Ovary (tissue), 9 donors: ENCODE measurements around the gene ADARB2. TPM values are rescaled to one million over a fixed set of nuclear protein-coding genes. Genes with fewer than 3 reads are reported as not detected.
"Not testable (repeated sequence)": the region's sequence is repeated elsewhere in the genome, so short reads cannot be mapped to it uniquely, and the experiment has no call there.

ENCODE experiments used
- DNase-seq, 5 donors: peaks; one replicate each; pipeline ENCODE4 v3.0.0-alpha.2; 2019 to 2020
- H3K27ac ChIP-seq, 2 donors: fragments of 200-600 bp; one replicate each; pipeline versions ENCODE4 v1.5.1 to v1.8.0; 2019 to 2022
- H3K27me3 ChIP-seq: fragments of 200-600 bp; one replicate; pipeline ENCODE4 v1.8.0; 2022
- H3K36me3 ChIP-seq: fragments of 200-600 bp; sonication (generic); one replicate; pipeline ENCODE4 v1.5.1; 2019
- H3K4me1 ChIP-seq: one replicate; pipeline ENCODE4 v1.8.1; 2013; ENCODE audit warnings: mild to moderate bottlenecking, moderate library complexity; ENCODE audit not compliant: insufficient read depth
- H3K4me3 ChIP-seq: fragments of 200-600 bp; sonication (generic); one replicate; pipeline ENCODE4 v1.5.1; 2017
- H3K9me3 ChIP-seq, 2 donors: fragments of 200-600 bp in 1 of 2; sonication (generic) in 1 of 2; one replicate each; pipeline versions ENCODE4 v1.5.1 to v1.8.1; 2013 to 2019; ENCODE audit warnings: mild to moderate bottlenecking in 1 of 2, moderate library complexity in 1 of 2
- EP300 ChIP-seq: sonication (generic); formaldehyde crosslinking; IDR thresholded peaks from one replicate; pipeline ENCODE4 v1.6.1; 2017; ENCODE audit warnings: antibody characterized with exemption
- POLR2A ChIP-seq: fragments of 450-650 bp; IDR thresholded peaks from one replicate; pipeline ENCODE4 v1.6.1; 2017; ENCODE audit warnings: antibody characterized with exemption, mild to moderate bottlenecking, moderate library complexity
- WGBS, 3 donors: extraction: QIAGEN DNeasy Blood & Tissue Kit in 1 of 3; methylation state at CpG; one replicate each; pipeline versions ENCODE4 v1.1.5 to v1.1.7; 2013 to 2017; 5-methylcytosine and 5-hydroxymethylcytosine counted together
- intact Hi-C, 4 donors: fragments of 100-400 bp; cut with DNase I; formaldehyde crosslinking; loops; one replicate each; pipeline versions ENCODE4 v1.11.0 to v1.15.1; 2022 to 2023
- polyA plus RNA-seq, 2 donors: library from polyadenylated mRNA; stranded (reverse); fragments of 200-250 nt in 1 of 2; fragments of 350-450 nt in 1 of 2; fragmentation: Illumina TruSeq in 1 of 2; extraction: RNeasy Lipid Tissue Mini Kit (QIAGEN cat#74804) in 1 of 2; gene quantifications; one replicate each; pipeline ENCODE4 v1.2.3, GENCODE V29; 2013 to 2014
- total RNA-seq, 7 donors: library from RNA; depleted of rRNA in 2 of 7; stranded (reverse); fragments of >200 nt in 2 of 7; fragmentation: NEBNext Ultra II Directional in 3 of 7; extraction: Animal tissue kit (Norgen Biotek cat#: 25700) in 3 of 7; gene quantifications; one replicate each; pipeline versions ENCODE4 v1.1.0 to v1.2.4, GENCODE V29; 2016 to 2023
- TF ChIP-seq, protein P1 (sequence below), 3 donors: fragments of 450-650 bp in 2 of 3; fragments of 200-600 bp in 1 of 3; IDR thresholded peaks; one replicate each; pipeline versions ENCODE4 v1.5.1 to v1.8.0; 2016 to 2022; ENCODE audit warnings: antibody characterized with exemption in 3 of 3, mild to moderate bottlenecking in 1 of 3
- donor health status: DM: no; HTN: no; CAD: no; lungs with moderate emphysema.
- donor health status: DM: no; HTN: no; CAD: no.
- donor health status: Bipolar disorder and iron deficiency.
- donor health status: DM: yes; HTN: yes; CAD: no.
- donor health status: DM: no; HTN: no; CAD: no.
- donor health status: DM: yes; HTN: yes; CAD: no.

The ADARB2 gene
- total and polyA plus RNA-seq, 9 donors: 0.12 to 2.0 (median 0.36) TPM; not detected in 2

DNA sequence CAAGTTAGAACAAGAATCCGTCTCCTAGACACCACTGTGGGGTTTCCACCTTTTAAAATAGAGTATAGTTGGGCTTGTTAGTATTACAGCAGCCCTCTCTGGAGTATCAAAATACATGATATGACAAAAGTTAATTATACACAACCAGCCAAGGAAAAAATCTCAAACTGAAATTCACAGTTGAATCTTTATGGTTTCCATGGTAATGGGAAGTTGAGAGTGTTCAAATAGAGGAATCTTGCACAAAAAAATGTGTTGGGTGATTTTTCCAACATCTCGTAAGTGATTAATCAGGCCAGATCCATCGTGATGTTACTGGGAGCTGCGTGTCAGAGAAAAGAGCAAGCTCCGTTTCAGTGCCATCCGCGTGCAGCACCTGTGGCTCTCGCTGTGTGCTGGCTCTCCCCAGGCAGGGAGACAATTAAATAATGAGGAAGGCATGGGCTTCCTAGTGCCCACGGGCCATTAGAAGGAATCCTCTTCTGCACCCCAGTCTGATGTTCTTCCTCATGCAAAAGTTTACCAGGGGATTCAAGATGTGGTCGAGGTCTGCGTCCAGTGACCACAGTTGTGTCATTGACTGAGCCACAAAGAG is 41.1 kb upstream of the ADARB2 start:
- intact Hi-C loops: no loop called here
- no peak for DNase-seq
- TF ChIP-seq, protein P1, sequence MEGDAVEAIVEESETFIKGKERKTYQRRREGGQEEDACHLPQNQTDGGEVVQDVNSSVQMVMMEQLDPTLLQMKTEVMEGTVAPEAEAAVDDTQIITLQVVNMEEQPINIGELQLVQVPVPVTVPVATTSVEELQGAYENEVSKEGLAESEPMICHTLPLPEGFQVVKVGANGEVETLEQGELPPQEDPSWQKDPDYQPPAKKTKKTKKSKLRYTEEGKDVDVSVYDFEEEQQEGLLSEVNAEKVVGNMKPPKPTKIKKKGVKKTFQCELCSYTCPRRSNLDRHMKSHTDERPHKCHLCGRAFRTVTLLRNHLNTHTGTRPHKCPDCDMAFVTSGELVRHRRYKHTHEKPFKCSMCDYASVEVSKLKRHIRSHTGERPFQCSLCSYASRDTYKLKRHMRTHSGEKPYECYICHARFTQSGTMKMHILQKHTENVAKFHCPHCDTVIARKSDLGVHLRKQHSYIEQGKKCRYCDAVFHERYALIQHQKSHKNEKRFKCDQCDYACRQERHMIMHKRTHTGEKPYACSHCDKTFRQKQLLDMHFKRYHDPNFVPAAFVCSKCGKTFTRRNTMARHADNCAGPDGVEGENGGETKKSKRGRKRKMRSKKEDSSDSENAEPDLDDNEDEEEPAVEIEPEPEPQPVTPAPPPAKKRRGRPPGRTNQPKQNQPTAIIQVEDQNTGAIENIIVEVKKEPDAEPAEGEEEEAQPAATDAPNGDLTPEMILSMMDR (IDR thresholded peaks at IDR 0.05): no peak
- TF ChIP-seq EP300: no peak
- no peak for TF ChIP-seq POLR2A

DNA sequence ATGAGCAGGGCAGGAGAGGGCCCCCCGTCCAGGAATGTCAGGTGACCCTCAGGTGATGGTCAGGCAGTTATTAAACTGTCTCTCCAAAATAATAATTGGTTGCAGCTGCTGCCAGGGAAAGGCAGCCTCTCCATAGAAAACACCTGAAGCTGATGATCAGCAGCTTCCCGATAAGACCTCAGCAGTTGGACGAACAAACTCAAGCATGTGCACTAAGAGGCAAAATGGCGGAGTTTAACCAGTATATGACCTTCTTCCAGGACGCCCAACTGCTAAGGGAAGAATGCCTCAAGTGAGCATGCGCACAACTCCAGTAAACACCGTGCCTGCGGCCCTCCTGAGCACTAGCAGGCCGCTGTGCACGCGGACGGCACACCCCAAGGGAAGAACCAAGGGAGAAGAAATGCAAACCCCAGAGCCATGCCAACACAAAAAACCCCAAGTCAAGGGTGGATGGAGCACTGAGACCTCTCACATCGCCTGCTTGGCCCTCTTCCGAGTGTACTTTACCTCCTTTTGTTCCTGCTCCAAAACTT is 38.9 kb upstream of the ADARB2 start:
- Histone ChIP-seq H3K4me1 (no peaks in the 10 kb centered on the region), H3K4me3 (no peak overlapping the region), H3K9me3 (no peaks in the 10 kb centered on the region), H3K36me3 (no peaks in the 10 kb centered on the region), H3K27ac (no peak overlapping the region), H3K27me3 (no peaks in the 10 kb centered on the region)
- TF ChIP-seq, protein P1 (IDR thresholded peaks at IDR 0.05): no peak
- TF ChIP-seq EP300 (no peak), POLR2A (no peak)
- WGBS, 3 donors: 84 to 87% (median 85%) methylated on average over 14 of the region's 14 CpGs
- DNase-seq: no peak
- intact Hi-C loops: no loop called here

More for the DNA sequence above, 41.1 kb upstream of the ADARB2 start:
- Histone ChIP-seq H3K27ac (no peak overlapping the region), H3K4me3 (no peak overlapping the region), H3K36me3 (no peaks in the 10 kb centered on the region), H3K9me3 (no peaks in the 10 kb centered on the region), H3K27me3 (no peaks in the 10 kb centered on the region), H3K4me1 (no peaks in the 10 kb centered on the region)
- 83 to 88% (median 85%) methylated on average over 11 of the region's 11 CpGs for WGBS, 3 donors

DNA sequence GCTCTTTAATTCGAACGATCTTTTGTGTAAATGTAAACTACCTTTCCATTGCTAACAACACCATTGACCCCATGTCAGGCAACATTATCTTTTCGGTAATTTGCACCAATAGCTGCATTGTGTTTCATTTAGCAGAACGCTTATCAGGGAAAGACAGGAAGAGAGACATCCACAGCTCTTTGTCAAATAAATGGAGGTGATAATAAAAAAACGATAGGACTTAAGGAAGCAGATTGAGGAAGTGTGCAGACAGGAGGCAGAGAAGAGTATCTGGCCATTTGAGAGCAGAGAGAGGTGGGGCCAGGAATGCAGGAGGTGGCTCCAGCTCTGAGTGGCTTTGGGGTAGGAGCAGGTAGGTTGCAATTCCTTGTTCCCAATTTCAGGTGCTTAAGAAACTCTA is 37.5 kb upstream of the ADARB2 start:
- Histone ChIP-seq H3K9me3 (no peaks in the 10 kb centered on the region), H3K4me1 (no peaks in the 10 kb centered on the region), H3K27me3 (no peaks in the 10 kb centered on the region), H3K36me3 (no peaks in the 10 kb centered on the region), H3K4me3 (no peak overlapping the region), H3K27ac (no peak overlapping the region)
- TF ChIP-seq POLR2A: no peak
- TF ChIP-seq, protein P1 (IDR thresholded peaks at IDR 0.05): no peak
- TF ChIP-seq EP300: no peak
- intact Hi-C loops: no loop called here
- 35 to 55% (median 48%) methylated on average over 5 of the region's 5 CpGs for WGBS, 3 donors
- no peak for DNase-seq

DNA sequence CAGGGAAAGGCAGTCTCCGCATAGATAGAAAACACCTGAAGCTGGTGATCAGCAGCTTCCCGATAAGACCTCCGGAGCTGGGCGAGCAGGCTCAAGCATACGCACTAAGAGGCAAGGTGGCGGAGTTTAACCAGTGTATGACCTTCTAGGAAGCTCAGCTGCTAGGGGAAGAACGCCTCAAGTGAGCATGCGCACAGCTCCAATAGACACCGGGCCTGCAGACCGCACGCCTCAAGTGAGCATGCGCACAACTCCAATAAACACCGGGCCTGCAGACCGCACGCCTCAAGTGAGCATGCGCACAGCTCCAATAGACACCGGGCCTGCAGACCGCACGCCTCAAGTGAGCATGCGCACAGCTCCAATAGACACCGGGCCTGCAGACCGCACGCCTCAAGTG is 35.9 kb upstream of the ADARB2 start:
- H3K4me1 ChIP-seq, H3K27ac ChIP-seq, H3K4me3 ChIP-seq, H3K27me3 ChIP-seq, H3K36me3 ChIP-seq, intact Hi-C loops, DNase-seq, H3K9me3 ChIP-seq: not testable (repeated sequence)
- WGBS, 3 donors: 78 to 94% (median 88%) methylated on average over 14 to 23 of the region's 23 CpGs

DNA sequence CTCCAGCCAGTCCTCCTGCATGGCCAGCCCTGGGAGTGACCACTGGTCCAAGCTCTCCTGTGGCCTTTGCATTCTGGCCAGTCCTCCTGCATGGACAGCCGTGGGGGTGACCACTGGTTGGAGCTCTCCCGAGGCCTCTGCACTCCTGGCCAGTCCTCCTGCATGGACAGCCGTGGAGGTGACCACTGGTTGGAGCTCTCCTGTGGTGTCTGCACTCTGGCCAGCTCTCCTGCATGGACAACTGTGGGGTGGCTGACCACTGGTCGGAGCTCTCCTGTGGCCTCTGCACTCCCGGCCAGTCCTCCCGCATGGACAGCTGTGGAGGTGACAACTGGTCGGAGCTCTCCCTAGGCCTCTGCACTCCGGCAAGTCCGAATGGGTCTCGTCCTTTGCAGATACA is 28.7 kb upstream of the ADARB2 start:
- intact Hi-C loops: no loop called here

More for the DNA sequence above, 28.7 kb upstream of the ADARB2 start:
- TF ChIP-seq POLR2A: no peak
- no peak for TF ChIP-seq EP300
- TF ChIP-seq, protein P1 (IDR thresholded peaks at IDR 0.05): no peak
- no peak overlapping the region for H3K4me3 ChIP-seq
- no peaks in the 10 kb centered on the region for H3K36me3 ChIP-seq
- H3K4me1 ChIP-seq: no peaks in the 10 kb centered on the region
- H3K27ac ChIP-seq: no peak overlapping the region
- WGBS, 3 donors: 78 to 86% (median 85%) methylated on average over 10 of the region's 10 CpGs
- no peaks in the 10 kb centered on the region for H3K27me3 ChIP-seq
- H3K9me3 ChIP-seq: no peaks in the 10 kb centered on the region
- no peak for DNase-seq
